ENCODE data around the gene GSTT2B. TPM values are rescaled to one million over a fixed set of nuclear protein-coding genes. Genes with fewer than 3 reads are reported as not detected.

Gene GSTT2B
- total RNA-seq (2022; extraction: Qiagen RNA extraction) = 0.22 to 0.36 TPM (median 0.33 TPM) in 5 replicates

GRCh38 chr22:23961084-23961771, at the start of gene GSTT2B:
TSS of gene GSTT2B (minus strand) at chr22:23961195. CDS start at chr22:23961131, 64 bp downstream.

GRCh38 chr22:24005201-24005600, 44.2 kb upstream of the GSTT2B start, which contains the start of gene GSTT4:
TSS of gene GSTT4 (minus strand) at chr22:24005453. CDS start at chr22:24005356, 97 bp downstream.

GRCh38 chr22:23979557-23980240, 18.7 kb upstream of the GSTT2B start, which contains the start of gene GSTT2:
TSS of gene GSTT2 (plus strand) at chr22:23980134.

GRCh38 chr22:23974345-23974744, 13.3 kb upstream of the GSTT2B start, which contains the start of gene DDT:
TSS of gene DDT (minus strand) at chr22:23974441. CDS start at chr22:23974414, 27 bp downstream.

GRCh38 chr22:23966568-23966967, 5.6 kb upstream of the GSTT2B start, which contains the start of gene DDTL:
TSS of gene DDTL (plus strand) at chr22:23966888. CDS start at chr22:23966915, 27 bp downstream.

Other genes starting within 250 kb of the GSTT2B start
- gene ZNF70, start 210.1 kb downstream of the GSTT2B start, total RNA-seq (2022; extraction: Qiagen RNA extraction) = 0.75 to 1.6 TPM (median 1.0 TPM) in 5 replicates
- 0.45 to 1.2 TPM (median 1.1 TPM) in 5 replicates for gene VPREB3, start 206.8 kb downstream of the GSTT2B start, total RNA-seq (2022; extraction: Qiagen RNA extraction)
- not detected in 5 replicates for gene C22orf15, start 198.2 kb downstream of the GSTT2B start, total RNA-seq (2022; extraction: Qiagen RNA extraction)
- 67.1 to 200 TPM (median 191 TPM) in 5 replicates for gene CHCHD10, start 193.2 kb downstream of the GSTT2B start, total RNA-seq (2022; extraction: Qiagen RNA extraction)
- gene MMP11, start 188.3 kb downstream of the GSTT2B start, total RNA-seq (2022; extraction: Qiagen RNA extraction) = 0.23 to 0.46 TPM (median 0.37 TPM) in 5 replicates
- gene SMARCB1, start 174.2 kb downstream of the GSTT2B start, total RNA-seq (2022; extraction: Qiagen RNA extraction) = 48.9 to 57.6 TPM (median 51.3 TPM) in 5 replicates
- gene DERL3, start 122.2 kb downstream of the GSTT2B start, total RNA-seq (2022; extraction: Qiagen RNA extraction) = 0.16 to 0.71 TPM (median 0.55 TPM) in 5 replicates
- gene SLC2A11, start 103.3 kb downstream of the GSTT2B start, total RNA-seq (2022; extraction: Qiagen RNA extraction) = 8.4 to 10.4 TPM (median 9.8 TPM) in 5 replicates
- gene MIF, start 66.8 kb downstream of the GSTT2B start, total RNA-seq (2022; extraction: Qiagen RNA extraction) = 412 to 972 TPM (median 905 TPM) in 5 replicates
- gene DDTL, start 5.7 kb upstream of the GSTT2B start, total RNA-seq (2022; extraction: Qiagen RNA extraction) = 1.6 to 1.9 TPM (median 1.7 TPM) in 5 replicates
- gene DDT, start 13.2 kb upstream of the GSTT2B start, total RNA-seq (2022; extraction: Qiagen RNA extraction) = 99.3 to 172 TPM (median 158 TPM) in 5 replicates
- gene GSTT2, start 18.9 kb upstream of the GSTT2B start, total RNA-seq (2022; extraction: Qiagen RNA extraction) = 0.13 to 0.15 TPM in 2 of 5 replicates, not detected in the others
- gene GSTT4, start 44.3 kb upstream of the GSTT2B start, total RNA-seq (2022; extraction: Qiagen RNA extraction) = not detected in 5 replicates
- gene CABIN1, start 50.1 kb upstream of the GSTT2B start, total RNA-seq (2022; extraction: Qiagen RNA extraction) = 29.0 to 37.3 TPM (median 32.8 TPM) in 5 replicates
- gene SUSD2, start 220.3 kb upstream of the GSTT2B start, total RNA-seq (2022; extraction: Qiagen RNA extraction) = 63.9 to 79.0 TPM (median 75.3 TPM) in 5 replicates